Measurements from ENCODE around the gene KIAA0586. TPM values are rescaled to one million over a fixed set of nuclear protein-coding genes. Genes with fewer than 3 reads are reported as not detected.

KIAA0586 gene
- total and polyA plus RNA-seq, 2 donors (not counting 3 experiments of a cell fraction or from before 2014, with no cell fraction given), result 7.4 to 25.9 TPM

DNA sequence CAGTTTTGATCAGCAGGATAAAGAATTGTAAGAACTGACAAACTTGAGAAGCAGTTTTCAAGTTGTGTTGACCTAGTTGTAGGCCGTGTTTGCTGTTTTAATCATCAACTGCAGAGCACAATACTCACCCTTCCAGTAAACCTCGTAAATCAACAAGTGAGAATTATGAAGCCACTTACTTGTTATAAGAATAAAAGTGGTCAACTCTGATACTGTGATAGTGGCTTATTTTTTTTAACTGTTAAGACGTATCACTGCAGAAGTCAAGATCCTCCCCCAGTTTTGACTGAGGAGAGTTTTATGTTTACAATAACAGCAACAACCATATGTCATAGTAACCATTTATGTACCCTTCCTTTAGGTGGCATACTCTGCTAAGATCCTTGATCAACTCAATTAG lies 109.5 kb downstream of the KIAA0586 start:
- H3K4me2 ChIP-seq (ENCODE audit: insufficient read depth, low read length), result no peak overlapping the region
- H4K20me1 ChIP-seq (replicated peaks; ENCODE audit: control insufficient read depth, extremely low read depth, insufficient read depth, low read length), result no peaks in the 10 kb centered on the region
- H3K4me3 ChIP-seq (replicated peaks in 1 of 3; ENCODE audit: insufficient read depth in 1 of 3, low read depth in 1 of 3, low read length in 3 of 3), result no peak overlapping the region
- CTCF ChIA-PET, result interaction anchor here (1.3 kb wide), 1 partner anchor 23 kb away, joined by 4 read pairs; no protein-coding TSS in a partner anchor
- FAIRE-seq (no peak), DNase-seq (ENCODE audit: low read depth, low spot score) (no peak)
- BruUV-seq (replicated peaks), result no TSS peak
- H3K36me3 ChIP-seq (ENCODE audit: control insufficient read depth in 2 of 2, extremely low read depth in 1 of 2, insufficient read depth in 2 of 2, low read length in 2 of 2), result no peaks in the 10 kb centered on the region
- H3K9ac ChIP-seq (replicated peaks; ENCODE audit: extremely low read depth, insufficient read depth, low read length), result no peak overlapping the region
- no peaks in the 10 kb centered on the region for H3K9me3 ChIP-seq (replicated peaks; ENCODE audit: control insufficient read depth, insufficient read depth, low read length)
- dilution Hi-C loops (cut with MboI; ENCODE audit: extremely low pct_ligation_motif_present, low sequenced_read_pairs), result no loop called here
- POLR2A ChIA-PET, result no interaction called here
- H3K27ac ChIP-seq (ENCODE audit: insufficient read depth, low read depth, low read length), result no peak overlapping the region
- H2AFZ ChIP-seq (ENCODE audit: low read depth, low read length), result no peak overlapping the region
- TF ChIP-seq GATA2 (IDR thresholded peaks at IDR 0.05; ENCODE audit: insufficient read depth, insufficient read length, low read depth, low read length) (no peak), POLR2A (IDR thresholded peaks at IDR 0.05; ENCODE audit: low read depth, low read length) (no peak), MYC (IDR thresholded peaks at IDR 0.05; ENCODE audit: low read depth, low read length) (no peak), POLR2AphosphoS5 (IDR thresholded peaks at IDR 0.05; ENCODE audit: insufficient read depth, low read depth, low read length) (no peak), FOS (IDR thresholded peaks at IDR 0.05; ENCODE audit: borderline replicate concordance, insufficient read depth, low read length) (no peak), JUN (IDR thresholded peaks at IDR 0.05; ENCODE audit: borderline replicate concordance, insufficient read depth, insufficient read length, low read depth) (no peak), EZH2 (IDR thresholded peaks at IDR 0.05; ENCODE audit: borderline replicate concordance, low read depth, low read length, severe bottlenecking) (no peak)
- TF ChIP-seq, protein P1, sequence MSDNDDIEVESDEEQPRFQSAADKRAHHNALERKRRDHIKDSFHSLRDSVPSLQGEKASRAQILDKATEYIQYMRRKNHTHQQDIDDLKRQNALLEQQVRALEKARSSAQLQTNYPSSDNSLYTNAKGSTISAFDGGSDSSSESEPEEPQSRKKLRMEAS (IDR thresholded peaks at IDR 0.05; ENCODE audit: insufficient read depth, insufficient read length), result no peak
- TF ChIP-seq, protein P2, sequence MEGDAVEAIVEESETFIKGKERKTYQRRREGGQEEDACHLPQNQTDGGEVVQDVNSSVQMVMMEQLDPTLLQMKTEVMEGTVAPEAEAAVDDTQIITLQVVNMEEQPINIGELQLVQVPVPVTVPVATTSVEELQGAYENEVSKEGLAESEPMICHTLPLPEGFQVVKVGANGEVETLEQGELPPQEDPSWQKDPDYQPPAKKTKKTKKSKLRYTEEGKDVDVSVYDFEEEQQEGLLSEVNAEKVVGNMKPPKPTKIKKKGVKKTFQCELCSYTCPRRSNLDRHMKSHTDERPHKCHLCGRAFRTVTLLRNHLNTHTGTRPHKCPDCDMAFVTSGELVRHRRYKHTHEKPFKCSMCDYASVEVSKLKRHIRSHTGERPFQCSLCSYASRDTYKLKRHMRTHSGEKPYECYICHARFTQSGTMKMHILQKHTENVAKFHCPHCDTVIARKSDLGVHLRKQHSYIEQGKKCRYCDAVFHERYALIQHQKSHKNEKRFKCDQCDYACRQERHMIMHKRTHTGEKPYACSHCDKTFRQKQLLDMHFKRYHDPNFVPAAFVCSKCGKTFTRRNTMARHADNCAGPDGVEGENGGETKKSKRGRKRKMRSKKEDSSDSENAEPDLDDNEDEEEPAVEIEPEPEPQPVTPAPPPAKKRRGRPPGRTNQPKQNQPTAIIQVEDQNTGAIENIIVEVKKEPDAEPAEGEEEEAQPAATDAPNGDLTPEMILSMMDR (IDR thresholded peaks at IDR 0.05; ENCODE audit: extremely low read depth in 1 of 2, insufficient read depth in 1 of 2, low read depth in 1 of 2, low read length in 2 of 2), result no peak
- H3K4me1 ChIP-seq (ENCODE audit: control insufficient read depth, extremely low read depth, insufficient read depth, low read length), result peaks cover 24% of the 10 kb centered on the region
- no peaks in the 10 kb centered on the region for H3K27me3 ChIP-seq (ENCODE audit: control insufficient read depth in 2 of 2, insufficient read depth in 2 of 2, low read length in 2 of 2)
- H3K9me1 ChIP-seq (replicated peaks; ENCODE audit: control insufficient read depth, extremely low read depth, insufficient read depth, low read length), result no peaks in the 10 kb centered on the region
- no peaks in the 10 kb centered on the region for H3K79me2 ChIP-seq (ENCODE audit: control insufficient read depth, insufficient read depth, low read length)
- intact Hi-C loops (cut with micrococcal nuclease), result no loop called here
